ENCODE results near the gene PIAS1. TPM values are rescaled to one million over a fixed set of nuclear protein-coding genes. Genes with fewer than 3 reads are reported as not detected.

PIAS1 gene
- total RNA-seq, 1 donor from 2014 or later: 12.0 TPM

DNA sequence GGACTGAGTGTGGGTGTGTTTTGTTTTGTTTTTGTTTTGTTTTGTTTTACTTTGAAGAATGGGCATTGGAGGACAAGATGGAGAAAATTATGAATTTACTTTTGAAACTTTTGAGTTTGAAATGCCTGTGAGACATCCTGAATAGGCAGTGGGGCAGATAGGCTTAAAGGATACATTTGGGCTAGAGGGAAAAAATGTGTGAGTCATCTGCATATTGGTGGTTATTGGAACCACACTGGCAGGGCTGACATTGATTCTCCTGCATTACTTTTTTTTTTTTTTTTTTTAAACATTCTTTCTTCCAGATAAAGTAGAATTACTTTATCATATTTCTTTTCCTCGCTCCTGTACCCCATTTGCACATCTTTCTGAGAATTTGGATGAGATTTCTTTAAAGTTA, 94.9 kb downstream of the PIAS1 start:
- TF ChIP-seq, protein P1, sequence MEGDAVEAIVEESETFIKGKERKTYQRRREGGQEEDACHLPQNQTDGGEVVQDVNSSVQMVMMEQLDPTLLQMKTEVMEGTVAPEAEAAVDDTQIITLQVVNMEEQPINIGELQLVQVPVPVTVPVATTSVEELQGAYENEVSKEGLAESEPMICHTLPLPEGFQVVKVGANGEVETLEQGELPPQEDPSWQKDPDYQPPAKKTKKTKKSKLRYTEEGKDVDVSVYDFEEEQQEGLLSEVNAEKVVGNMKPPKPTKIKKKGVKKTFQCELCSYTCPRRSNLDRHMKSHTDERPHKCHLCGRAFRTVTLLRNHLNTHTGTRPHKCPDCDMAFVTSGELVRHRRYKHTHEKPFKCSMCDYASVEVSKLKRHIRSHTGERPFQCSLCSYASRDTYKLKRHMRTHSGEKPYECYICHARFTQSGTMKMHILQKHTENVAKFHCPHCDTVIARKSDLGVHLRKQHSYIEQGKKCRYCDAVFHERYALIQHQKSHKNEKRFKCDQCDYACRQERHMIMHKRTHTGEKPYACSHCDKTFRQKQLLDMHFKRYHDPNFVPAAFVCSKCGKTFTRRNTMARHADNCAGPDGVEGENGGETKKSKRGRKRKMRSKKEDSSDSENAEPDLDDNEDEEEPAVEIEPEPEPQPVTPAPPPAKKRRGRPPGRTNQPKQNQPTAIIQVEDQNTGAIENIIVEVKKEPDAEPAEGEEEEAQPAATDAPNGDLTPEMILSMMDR (conservative IDR thresholded peaks at IDR 0.05; ENCODE audit: low read depth, low read length): no peak
- no peak for DNase-seq (ENCODE audit: low read depth)
- H3K4me3 ChIP-seq (ENCODE audit: low read depth, low read length): no peak overlapping the region

DNA sequence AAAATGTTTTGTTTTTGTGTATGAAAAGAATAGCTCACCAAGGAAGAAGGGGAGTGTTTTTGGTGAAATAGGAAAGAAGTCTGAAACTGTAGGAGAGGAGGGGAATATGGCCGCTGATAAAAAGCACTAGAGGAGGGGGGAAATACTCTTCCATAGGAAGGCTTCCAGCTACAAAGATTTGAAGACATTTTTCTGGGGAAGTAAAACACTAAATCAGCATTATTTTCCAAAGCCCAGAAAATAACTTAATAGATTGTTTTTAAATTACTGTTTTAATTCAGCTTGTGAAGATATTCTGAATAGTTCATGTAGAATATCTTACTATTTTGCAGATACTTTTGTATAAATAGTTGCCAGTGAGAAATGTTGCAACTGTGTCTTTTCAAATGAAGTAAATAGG, 96.1 kb downstream of the PIAS1 start:
- H3K4me3 ChIP-seq (ENCODE audit: low read depth, low read length): no peak overlapping the region
- TF ChIP-seq, protein P1 (conservative IDR thresholded peaks at IDR 0.05; ENCODE audit: low read depth, low read length): no peak
- no peak for DNase-seq (ENCODE audit: low read depth)

DNA sequence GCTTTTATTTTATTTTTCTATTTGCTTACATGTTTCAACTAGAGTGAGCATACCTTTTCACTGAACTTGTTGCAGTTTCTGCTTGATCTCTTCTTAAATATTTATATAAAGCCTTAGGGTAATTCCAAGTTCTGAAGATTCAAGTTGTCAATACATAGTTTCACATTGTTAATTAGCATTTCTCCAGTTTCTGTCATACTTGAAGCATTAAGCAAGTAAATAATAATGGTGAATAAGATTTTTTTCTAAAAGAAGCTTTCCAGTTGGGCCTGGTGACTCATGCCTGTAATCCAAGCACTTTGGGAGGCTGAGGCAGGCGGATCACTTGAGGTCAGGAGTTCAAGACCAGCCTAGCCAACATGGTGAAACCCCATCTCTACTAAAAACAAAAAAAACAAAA, 97.2 kb downstream of the PIAS1 start:
- TF ChIP-seq, protein P1 (conservative IDR thresholded peaks at IDR 0.05; ENCODE audit: low read depth, low read length): no peak
- H3K4me3 ChIP-seq (ENCODE audit: low read depth, low read length): no peak overlapping the region
- DNase-seq (ENCODE audit: low read depth): no peak

DNA sequence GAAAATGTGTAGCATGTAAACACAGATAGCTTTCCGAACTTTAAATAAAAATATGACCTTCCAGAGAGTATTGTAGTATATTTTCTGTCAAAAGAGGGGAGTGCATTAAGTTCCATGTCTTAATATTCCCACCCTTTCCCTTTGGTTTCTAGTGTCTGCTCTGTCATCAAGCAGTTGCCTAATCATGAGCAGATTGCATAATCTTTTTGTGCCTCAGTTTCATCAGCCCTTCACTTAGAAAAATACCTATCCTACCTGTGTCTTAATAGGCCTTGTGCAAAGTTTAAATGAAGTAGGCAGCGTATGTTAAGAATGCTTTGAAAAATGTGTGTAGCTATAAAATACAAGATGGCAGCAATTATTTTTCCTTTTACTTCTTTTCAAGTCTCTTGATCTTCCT, 98.2 kb downstream of the PIAS1 start:
- TF ChIP-seq, protein P1 (conservative IDR thresholded peaks at IDR 0.05; ENCODE audit: low read depth, low read length): no peak
- DNase-seq (ENCODE audit: low read depth): no peak

DNA sequence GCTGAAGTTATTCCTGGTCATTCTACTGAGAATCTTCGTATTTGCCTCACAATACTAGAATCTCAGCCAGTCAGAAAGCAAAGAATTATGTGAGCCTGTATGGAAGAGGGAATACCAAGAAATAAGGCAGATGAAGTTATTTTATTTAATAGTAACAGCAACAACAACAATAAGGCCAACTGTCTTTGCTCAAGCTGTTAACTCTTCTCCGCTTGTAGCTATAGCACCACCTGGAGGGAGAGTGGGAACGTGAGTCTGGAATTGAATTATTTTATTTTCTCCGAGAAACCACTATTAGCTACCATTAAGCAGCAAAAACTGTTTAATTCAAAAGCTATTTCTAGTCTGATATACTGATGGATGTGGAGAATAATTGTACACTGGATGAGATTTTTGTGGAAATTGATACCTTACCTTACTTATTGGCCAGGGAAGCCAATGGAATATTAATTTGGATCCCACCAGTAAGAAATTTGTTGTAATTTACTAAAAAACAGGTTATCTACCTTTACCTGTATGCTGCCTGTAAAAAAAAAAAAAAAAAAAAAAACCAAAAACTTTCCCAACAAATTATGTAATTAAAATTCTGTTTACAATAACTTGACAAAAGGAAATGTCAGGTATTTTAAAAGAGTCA, 100.9 kb downstream of the PIAS1 start:
- no peak for DNase-seq (ENCODE audit: low read depth)
- TF ChIP-seq, protein P1 (conservative IDR thresholded peaks at IDR 0.05; ENCODE audit: low read depth, low read length): peak; percentile 84
- H3K4me3 ChIP-seq (ENCODE audit: low read depth, low read length): no peak overlapping the region

More for the DNA sequence above, 98.2 kb downstream of the PIAS1 start:
- no peak overlapping the region for H3K4me3 ChIP-seq (ENCODE audit: low read depth, low read length)

DNA sequence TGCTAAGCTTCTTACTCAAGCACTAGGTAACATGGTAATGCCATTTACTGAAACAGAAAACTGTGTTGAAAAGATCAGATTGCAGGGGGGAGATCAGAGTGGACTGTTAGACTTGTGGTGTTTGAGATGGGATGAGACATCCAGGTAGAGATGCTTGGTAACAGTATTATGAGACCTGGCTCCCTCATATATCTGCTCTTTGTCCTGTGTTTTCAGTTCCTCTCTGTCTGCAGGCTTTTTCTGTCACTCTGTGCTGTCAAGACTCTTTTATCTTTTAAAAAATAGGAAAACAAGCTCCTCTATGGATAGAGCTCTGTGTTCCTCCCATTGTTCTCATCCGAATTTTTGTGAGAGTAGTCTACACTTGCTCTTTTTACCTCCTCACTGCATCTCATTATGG, 103.0 kb downstream of the PIAS1 start:
- DNase-seq (ENCODE audit: low read depth): no peak

More for the DNA sequence above, 103.0 kb downstream of the PIAS1 start:
- TF ChIP-seq, protein P1 (conservative IDR thresholded peaks at IDR 0.05; ENCODE audit: low read depth, low read length): no peak
- no peak overlapping the region for H3K4me3 ChIP-seq (ENCODE audit: low read depth, low read length)
